ENCODE results near the gene SNPH.
A peak's percentile ranks its signal among the peaks of the same experiment; 100 is the strongest.

Gene SNPH

GRCh38 chr20:1307571-1307971, 41.5 kb downstream of the SNPH start:
- no peak for DNase-seq (ENCODE audit: low read depth)

GRCh38 chr20:1308067-1308701, 42.1 kb downstream of the SNPH start:
- DNase-seq (ENCODE audit: low read depth), result no peak

GRCh38 chr20:1308702-1309095, 42.6 kb downstream of the SNPH start:
- DNase-seq (ENCODE audit: low read depth), result no peak

- DNase-seq (ENCODE audit: low read depth), result no peak
Observed at GRCh38 chr20:1309439-1309847, 43.3 kb downstream of the SNPH start.

GRCh38 chr20:1310071-1310470, 44.0 kb downstream of the SNPH start:
- DNase-seq (ENCODE audit: low read depth), result no peak

GRCh38 chr20:1310506-1311190, 44.6 kb downstream of the SNPH start:
- no peak for DNase-seq (ENCODE audit: low read depth)

GRCh38 chr20:1312308-1312707, 46.2 kb downstream of the SNPH start:
- no peak for DNase-seq (ENCODE audit: low read depth)

GRCh38 chr20:1312904-1313235, 46.8 kb downstream of the SNPH start:
- DNase-seq (ENCODE audit: low read depth), result no peak

GRCh38 chr20:1313236-1313964, 47.3 kb downstream of the SNPH start:
- peak; percentile 57 for DNase-seq (ENCODE audit: low read depth)

GRCh38 chr20:1315804-1316203, 49.7 kb downstream of the SNPH start:
- no peak for DNase-seq (ENCODE audit: low read depth)

- DNase-seq (ENCODE audit: low read depth), result no peak
Observed at GRCh38 chr20:1317545-1318255, 51.6 kb downstream of the SNPH start.

GRCh38 chr20:1319051-1319450, 53.0 kb downstream of the SNPH start:
- no peak for DNase-seq (ENCODE audit: low read depth)

- DNase-seq (ENCODE audit: low read depth), result no peak
Observed at GRCh38 chr20:1319462-1319861, 53.4 kb downstream of the SNPH start.

GRCh38 chr20:1320016-1320415, 53.9 kb downstream of the SNPH start:
- DNase-seq (ENCODE audit: low read depth), result no peak

- no peak for DNase-seq (ENCODE audit: low read depth)
Observed at GRCh38 chr20:1320902-1321653, 55.0 kb downstream of the SNPH start.

- DNase-seq (ENCODE audit: low read depth), result no peak
Observed at GRCh38 chr20:1321654-1321939, 55.5 kb downstream of the SNPH start.

GRCh38 chr20:1322511-1323245, 56.6 kb downstream of the SNPH start:
- no peak for DNase-seq (ENCODE audit: low read depth)

GRCh38 chr20:1323256-1323655, 57.2 kb downstream of the SNPH start:
- no peak for DNase-seq (ENCODE audit: low read depth)

GRCh38 chr20:1323830-1324597, 57.9 kb downstream of the SNPH start:
- no peak for DNase-seq (ENCODE audit: low read depth)

GRCh38 chr20:1324598-1325172, 58.6 kb downstream of the SNPH start:
- DNase-seq (ENCODE audit: low read depth), result peak; percentile 17

All from activated T-helper 9 cell treated with anti-CD3 and anti-CD28 coated beads, Interleukin-2, amount 50 U/mL, for 16 hours (primary cell).